ENCODE data around the gene AARS1.

DNA sequence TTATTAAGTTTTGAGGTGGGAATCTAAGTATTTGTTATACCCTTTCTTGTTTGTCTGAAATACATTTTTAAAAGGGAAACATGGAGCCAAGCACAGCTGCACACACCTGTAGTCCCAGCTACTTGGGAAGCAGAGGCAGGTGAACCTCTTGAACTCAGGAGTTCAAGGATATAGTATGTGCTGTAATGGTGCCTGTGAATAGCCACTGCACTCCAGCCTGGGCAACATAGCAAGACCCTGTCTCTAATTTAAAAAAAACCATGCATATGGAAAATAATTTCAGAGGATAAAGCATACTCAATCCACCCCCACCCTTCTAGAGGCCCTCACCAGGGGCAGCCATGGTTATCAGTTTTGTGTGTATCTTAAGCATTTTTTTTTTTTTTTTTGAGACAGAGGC, 6.3 kb upstream of the AARS1 start:
- no peak for TF ChIP-seq TCF12 (IDR thresholded peaks at IDR 0.05; ENCODE audit: low read depth, low read length)
- TF ChIP-seq POLR2A (IDR thresholded peaks at IDR 0.05; ENCODE audit: control extremely low read depth in 1 of 2, low read depth in 2 of 2, low read length in 2 of 2) = no peak
- TF ChIP-seq RFX5 (IDR thresholded peaks at IDR 0.05; ENCODE audit: borderline replicate concordance, low read depth, low read length) = no peak
- no peak for TF ChIP-seq EP300 (IDR thresholded peaks at IDR 0.05; ENCODE audit: borderline replicate concordance in 1 of 2, low read depth in 2 of 2, low read length in 2 of 2)
- no peak for TF ChIP-seq SIN3A (conservative IDR thresholded peaks at IDR 0.05 in 1 of 2, IDR thresholded peaks at IDR 0.05 in 1 of 2; ENCODE audit: low read depth in 1 of 2, low read length in 2 of 2)

Data from H1 (cell line).